Tibial nerve (tissue), 4 donors: ENCODE measurements around the gene PRR5.

Experiments used
- CTCF ChIP-seq, 5 experiments: fragments of 200-600 bp in 3 of 5; fragments of 450-650 bp in 2 of 5; sonication (generic) in 3 of 5; IDR thresholded peaks; one replicate each; pipeline ENCODE4 v1.5.1; 2016 to 2019; ENCODE audit warnings: antibody characterized with exemption in 5 of 5, mild to moderate bottlenecking in 3 of 5, moderate library complexity in 2 of 5
- EP300 ChIP-seq, 2 donors: sonication (generic); formaldehyde crosslinking; IDR thresholded peaks; one replicate each; pipeline ENCODE4 v1.6.1; 2017; ENCODE audit warnings: antibody characterized with exemption in 2 of 2, mild to moderate bottlenecking in 1 of 2
- POLR2A ChIP-seq, 2 donors: fragments of 450-650 bp; IDR thresholded peaks; one replicate each; pipeline ENCODE4 v1.6.1; 2017; ENCODE audit warnings: antibody characterized with exemption in 2 of 2, mild to moderate bottlenecking in 2 of 2, moderate library complexity in 2 of 2

GRCh38 chr22:44776605-44777363 lies 74.8 kb downstream of the PRR5 start:
- no peak for TF ChIP-seq CTCF (IDR thresholded peaks at IDR 0.05)
- TF ChIP-seq EP300 (IDR thresholded peaks at IDR 0.05): no peak
- no peak for TF ChIP-seq POLR2A (IDR thresholded peaks at IDR 0.05)
